Central memory CD8-positive, alpha-beta T cell (primary cell): ENCODE data around the gene PPIL1.
"Not testable (repeated sequence)": the region's sequence is repeated elsewhere in the genome, so short reads cannot be mapped to it uniquely, and the experiment has no call there.

Experiments
- ATAC-seq: fragments of 150-1000 bp; cut with Tn5 transposase; replicated peaks from 2 replicates; pipeline ENCODE4 v1.10.0; 2022; ENCODE audit warnings: mild to moderate bottlenecking, moderate FRiP score, moderate number of reproducible peaks; ENCODE audit not compliant: poor library complexity, severe bottlenecking; ENCODE audit errors: extremely low read depth
- DNase-seq, 2 donors: peaks; one replicate each; pipeline ENCODE4 v3.0.0; 2021; ENCODE audit warnings: low spot score in 2 of 2
- H3K27ac Mint-ChIP-seq: one replicate; pipeline ENCODE4 v1.8.0; 2022; ENCODE audit warnings: low read depth, mild to moderate bottlenecking, moderate library complexity, mixed read lengths
- H3K27me3 Mint-ChIP-seq: one replicate; pipeline ENCODE4 v1.8.0; 2022; ENCODE audit warnings: mixed read lengths
- H3K36me3 Mint-ChIP-seq: one replicate; pipeline ENCODE4 v1.8.0; 2022; ENCODE audit warnings: mild to moderate bottlenecking, moderate library complexity, mixed read lengths; ENCODE audit not compliant: insufficient read depth
- H3K4me1 Mint-ChIP-seq: one replicate; pipeline ENCODE4 v1.8.0; 2022; ENCODE audit warnings: mixed read lengths
- H3K4me3 Mint-ChIP-seq: one replicate; pipeline ENCODE4 v1.8.0; 2022; ENCODE audit warnings: mild to moderate bottlenecking, moderate library complexity, mixed read lengths
- H3K9me3 Mint-ChIP-seq: one replicate; pipeline ENCODE4 v1.8.0; 2022; ENCODE audit warnings: mixed read lengths

The PPIL1 gene

GRCh38 chr6:36822506-36823269 lies 51.9 kb downstream of the PPIL1 start:
- Mint-ChIP-seq H3K4me1 (peaks cover 6% of the 10 kb centered on the region), H3K27ac (no peak overlapping the region), H3K4me3 (no peak overlapping the region), H3K36me3 (no peaks in the 10 kb centered on the region), H3K27me3 (peaks cover 35% of the 10 kb centered on the region), H3K9me3 (no peaks in the 10 kb centered on the region)
- DNase-seq (no peak), ATAC-seq (no peak)

- Mint-ChIP-seq H3K4me1 (no peaks in the 10 kb centered on the region), H3K9me3 (no peaks in the 10 kb centered on the region), H3K27ac (no peak overlapping the region), H3K36me3 (no peaks in the 10 kb centered on the region), H3K27me3 (peaks cover 26% of the 10 kb centered on the region), H3K4me3 (no peak overlapping the region)
- no peak for ATAC-seq
- no peak for DNase-seq
Measured at GRCh38 chr6:36821581-36822335, 52.8 kb downstream of the PPIL1 start.

GRCh38 chr6:36820700-36821580 lies 53.7 kb downstream of the PPIL1 start:
- H3K9me3 Mint-ChIP-seq = no peaks in the 10 kb centered on the region
- peaks cover 18% of the 10 kb centered on the region for H3K27me3 Mint-ChIP-seq
- ATAC-seq (no peak), DNase-seq (no peak)
- H3K27ac Mint-ChIP-seq = no peak overlapping the region
- H3K36me3 Mint-ChIP-seq = no peaks in the 10 kb centered on the region
- H3K4me3 Mint-ChIP-seq = no peak overlapping the region
- no peaks in the 10 kb centered on the region for H3K4me1 Mint-ChIP-seq

GRCh38 chr6:36818756-36819155 lies 55.8 kb downstream of the PPIL1 start:
- no peak for ATAC-seq
- no peak for DNase-seq
- Mint-ChIP-seq H3K4me3 (no peak overlapping the region), H3K27me3 (no peaks in the 10 kb centered on the region), H3K4me1 (no peaks in the 10 kb centered on the region), H3K27ac (no peak overlapping the region), H3K9me3 (no peaks in the 10 kb centered on the region), H3K36me3 (no peaks in the 10 kb centered on the region)

- Mint-ChIP-seq H3K27me3 (no peaks in the 10 kb centered on the region), H3K4me1 (no peaks in the 10 kb centered on the region), H3K27ac (no peak overlapping the region), H3K4me3 (no peak overlapping the region), H3K9me3 (no peaks in the 10 kb centered on the region), H3K36me3 (no peaks in the 10 kb centered on the region)
- ATAC-seq = no peak
- DNase-seq = no peak
Measured at GRCh38 chr6:36817847-36818246, 56.8 kb downstream of the PPIL1 start.

- Mint-ChIP-seq H3K4me1 (no peaks in the 10 kb centered on the region), H3K36me3 (no peaks in the 10 kb centered on the region), H3K9me3 (no peaks in the 10 kb centered on the region), H3K27ac (no peak overlapping the region), H3K27me3 (no peaks in the 10 kb centered on the region), H3K4me3 (no peak overlapping the region)
- DNase-seq = no peak
- ATAC-seq = no peak
Measured at GRCh38 chr6:36817176-36817817, 57.3 kb downstream of the PPIL1 start.

GRCh38 chr6:36815962-36816735 lies 58.5 kb downstream of the PPIL1 start:
- H3K27me3 Mint-ChIP-seq = no peaks in the 10 kb centered on the region
- ATAC-seq = no peak
- no peak for DNase-seq
- H3K36me3 Mint-ChIP-seq = no peaks in the 10 kb centered on the region
- H3K27ac Mint-ChIP-seq = no peak overlapping the region
- no peaks in the 10 kb centered on the region for H3K9me3 Mint-ChIP-seq
- no peak overlapping the region for H3K4me3 Mint-ChIP-seq
- no peaks in the 10 kb centered on the region for H3K4me1 Mint-ChIP-seq

GRCh38 chr6:36814249-36814648 lies 60.4 kb downstream of the PPIL1 start:
- no peak for ATAC-seq
- Mint-ChIP-seq H3K4me1 (no peaks in the 10 kb centered on the region), H3K27me3 (peaks cover 7% of the 10 kb centered on the region), H3K9me3 (no peaks in the 10 kb centered on the region), H3K27ac (no peak overlapping the region), H3K36me3 (no peaks in the 10 kb centered on the region), H3K4me3 (no peak overlapping the region)
- no peak for DNase-seq

- Mint-ChIP-seq H3K4me1 (no peaks in the 10 kb centered on the region), H3K4me3 (no peak overlapping the region), H3K36me3 (no peaks in the 10 kb centered on the region), H3K9me3 (no peaks in the 10 kb centered on the region), H3K27ac (no peak overlapping the region), H3K27me3 (peaks cover 14% of the 10 kb centered on the region)
- ATAC-seq = no peak
- DNase-seq = no peak
Measured at GRCh38 chr6:36813526-36813925, 61.1 kb downstream of the PPIL1 start.

GRCh38 chr6:36813047-36813446 lies 61.6 kb downstream of the PPIL1 start:
- H3K9me3 Mint-ChIP-seq, ATAC-seq, H3K27ac Mint-ChIP-seq, H3K4me3 Mint-ChIP-seq, H3K4me1 Mint-ChIP-seq, H3K36me3 Mint-ChIP-seq, DNase-seq: not testable (repeated sequence)
- H3K27me3 Mint-ChIP-seq = peaks cover 19% of the 10 kb centered on the region

- Mint-ChIP-seq H3K27ac (no peak overlapping the region), H3K27me3 (peaks cover 23% of the 10 kb centered on the region), H3K4me1 (no peaks in the 10 kb centered on the region), H3K36me3 (no peaks in the 10 kb centered on the region), H3K9me3 (no peaks in the 10 kb centered on the region), H3K4me3 (no peak overlapping the region)
- DNase-seq (no peak), ATAC-seq (no peak)
Measured at GRCh38 chr6:36809941-36810803, 64.4 kb downstream of the PPIL1 start.
